Retinal pigment epithelial cell (primary cell): Measurements from ENCODE around the gene FBXO2.

ENCODE experiments used
- DNase-seq: peaks from one replicate; pipeline ENCODE4 v3.0.0-alpha.2; 2010; ENCODE audit warnings: low read depth
- H3K4me3 ChIP-seq: 2 replicates; pipeline ENCODE4 v1.5.1; 2011; ENCODE audit warnings: mild to moderate bottlenecking, low read length, control low read depth, moderate library complexity
- TF ChIP-seq, protein P1 (sequence below): conservative IDR thresholded peaks from 2 replicates; pipeline ENCODE4 v1.5.1; 2011; ENCODE audit warnings: low read depth, low read length, control low read depth, inconsistent platforms

Gene FBXO2

DNA sequence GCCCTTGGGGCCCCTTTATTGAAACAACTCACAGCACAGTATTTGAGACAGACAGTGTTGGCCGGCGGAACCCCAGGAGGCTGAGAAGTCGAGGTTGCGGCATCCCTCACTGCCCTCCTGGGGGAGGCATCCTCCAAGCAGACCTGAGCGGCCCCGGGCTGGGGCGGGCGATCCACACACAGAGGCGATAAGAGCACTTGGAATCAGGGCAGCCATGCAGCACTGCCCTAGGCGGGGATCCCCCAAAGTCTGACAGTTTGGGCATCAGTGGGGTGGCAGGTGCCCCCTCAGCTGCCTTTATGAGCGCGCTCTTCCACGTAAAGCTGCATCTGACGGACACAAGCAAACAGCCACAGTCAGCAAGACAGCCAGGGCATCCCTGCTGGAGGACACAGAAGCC is 20.3 kb upstream of the FBXO2 start:
- TF ChIP-seq, protein P1, sequence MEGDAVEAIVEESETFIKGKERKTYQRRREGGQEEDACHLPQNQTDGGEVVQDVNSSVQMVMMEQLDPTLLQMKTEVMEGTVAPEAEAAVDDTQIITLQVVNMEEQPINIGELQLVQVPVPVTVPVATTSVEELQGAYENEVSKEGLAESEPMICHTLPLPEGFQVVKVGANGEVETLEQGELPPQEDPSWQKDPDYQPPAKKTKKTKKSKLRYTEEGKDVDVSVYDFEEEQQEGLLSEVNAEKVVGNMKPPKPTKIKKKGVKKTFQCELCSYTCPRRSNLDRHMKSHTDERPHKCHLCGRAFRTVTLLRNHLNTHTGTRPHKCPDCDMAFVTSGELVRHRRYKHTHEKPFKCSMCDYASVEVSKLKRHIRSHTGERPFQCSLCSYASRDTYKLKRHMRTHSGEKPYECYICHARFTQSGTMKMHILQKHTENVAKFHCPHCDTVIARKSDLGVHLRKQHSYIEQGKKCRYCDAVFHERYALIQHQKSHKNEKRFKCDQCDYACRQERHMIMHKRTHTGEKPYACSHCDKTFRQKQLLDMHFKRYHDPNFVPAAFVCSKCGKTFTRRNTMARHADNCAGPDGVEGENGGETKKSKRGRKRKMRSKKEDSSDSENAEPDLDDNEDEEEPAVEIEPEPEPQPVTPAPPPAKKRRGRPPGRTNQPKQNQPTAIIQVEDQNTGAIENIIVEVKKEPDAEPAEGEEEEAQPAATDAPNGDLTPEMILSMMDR, result no peak
- no peak overlapping the region for H3K4me3 ChIP-seq
- DNase-seq, result no peak

DNA sequence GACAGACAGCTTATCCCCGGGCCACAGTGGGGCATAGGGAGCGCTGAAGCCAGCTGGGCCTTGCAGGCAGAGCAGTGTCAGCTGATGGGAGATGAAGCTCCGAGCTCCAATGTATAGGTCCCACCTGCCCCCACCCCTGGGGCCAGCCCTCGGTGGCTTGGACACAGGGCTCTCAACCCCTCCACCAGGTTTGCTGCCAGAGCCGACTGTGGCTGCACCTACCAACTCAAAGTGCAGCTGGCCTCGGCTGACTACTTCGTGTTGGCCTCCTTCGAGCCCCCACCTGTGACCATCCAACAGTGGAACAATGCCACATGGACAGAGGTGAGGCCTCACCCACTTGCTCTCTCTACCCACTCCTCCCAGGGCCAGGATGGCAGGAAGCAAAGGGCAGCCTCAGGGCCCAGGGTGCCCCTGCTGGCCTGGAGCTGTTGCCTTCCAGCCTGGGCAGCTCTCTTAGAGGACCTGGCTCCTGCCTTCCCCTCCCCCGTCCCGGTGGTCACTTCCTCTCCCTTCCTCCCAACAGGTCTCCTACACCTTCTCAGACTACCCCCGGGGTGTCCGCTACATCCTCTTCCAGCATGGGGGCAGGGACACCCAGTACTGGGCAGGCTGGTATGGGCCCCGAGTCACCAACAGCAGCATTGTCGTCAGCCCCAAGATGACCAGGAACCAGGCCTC is 19.0 kb upstream of the FBXO2 start:
- H3K4me3 ChIP-seq, result no peak overlapping the region
- no peak for DNase-seq
- TF ChIP-seq, protein P1, result no peak

- DNase-seq, result no peak
- no peak overlapping the region for H3K4me3 ChIP-seq
- TF ChIP-seq, protein P1, result no peak
Measured at GRCh38 chr1:11671544-11672286, 17.5 kb upstream of the FBXO2 start.

- DNase-seq, result no peak
- no peak overlapping the region for H3K4me3 ChIP-seq
- TF ChIP-seq, protein P1, result no peak
Measured at GRCh38 chr1:11671205-11671543, 16.9 kb upstream of the FBXO2 start.

DNA sequence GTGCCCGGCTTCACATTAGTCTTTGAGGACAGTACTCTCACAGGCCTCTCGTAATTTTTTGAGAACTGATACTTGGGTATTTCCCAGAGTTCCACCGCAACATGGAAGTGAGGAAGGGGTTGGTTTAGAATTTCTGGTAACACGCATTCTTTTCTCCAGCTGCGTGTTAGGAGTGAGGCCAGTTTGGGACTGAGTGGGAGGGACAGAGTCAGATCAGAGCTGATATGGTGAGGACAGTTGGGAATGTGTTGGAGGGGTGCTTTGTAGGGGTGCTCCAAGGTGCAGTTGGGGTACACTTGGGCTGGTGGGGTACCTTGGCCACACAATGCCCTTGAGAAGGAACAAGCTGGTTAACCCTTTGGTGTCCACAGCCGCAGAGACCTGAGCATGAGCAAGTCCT is 16.5 kb upstream of the FBXO2 start:
- no peak for DNase-seq
- TF ChIP-seq, protein P1, result no peak
- no peak overlapping the region for H3K4me3 ChIP-seq

DNA sequence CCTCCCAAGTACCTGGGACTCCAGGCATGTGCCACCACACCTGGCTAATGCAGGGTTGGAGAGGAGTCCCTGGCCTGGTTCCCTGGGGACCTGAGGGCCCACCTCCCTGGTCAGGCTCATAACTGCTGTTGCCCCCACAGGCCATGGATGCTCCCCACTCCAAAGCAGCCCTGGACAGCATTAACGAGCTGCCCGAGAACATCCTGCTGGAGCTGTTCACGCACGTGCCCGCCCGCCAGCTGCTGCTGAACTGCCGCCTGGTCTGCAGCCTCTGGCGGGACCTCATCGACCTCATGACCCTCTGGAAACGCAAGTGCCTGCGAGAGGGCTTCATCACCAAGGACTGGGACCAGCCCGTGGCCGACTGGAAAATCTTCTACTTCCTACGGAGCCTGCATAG is 14.3 kb upstream of the FBXO2 start:
- H3K4me3 ChIP-seq, result no peak overlapping the region
- TF ChIP-seq, protein P1, result no peak
- DNase-seq, result no peak

- no peak for DNase-seq
- H3K4me3 ChIP-seq, result peak overlapping the region; percentile 46
- TF ChIP-seq, protein P1, result no peak
Measured at GRCh38 chr1:11664336-11665065, 10.3 kb upstream of the FBXO2 start.
